DMS114 treated with DMSO at 0.1 percent for 48 hours (cell line): ENCODE data around the gene TMEM178A.

ENCODE experiments used
- DNase-seq: peaks from one replicate; lab custom pipeline; 2025; ENCODE audit not compliant: unreplicated experiment; lab: John Stamatoyannopoulos, UW

The TMEM178A gene

GRCh38 chr2:39736640-39737039 is 70.9 kb downstream of the TMEM178A start:
- DNase-seq, result no peak

DNA sequence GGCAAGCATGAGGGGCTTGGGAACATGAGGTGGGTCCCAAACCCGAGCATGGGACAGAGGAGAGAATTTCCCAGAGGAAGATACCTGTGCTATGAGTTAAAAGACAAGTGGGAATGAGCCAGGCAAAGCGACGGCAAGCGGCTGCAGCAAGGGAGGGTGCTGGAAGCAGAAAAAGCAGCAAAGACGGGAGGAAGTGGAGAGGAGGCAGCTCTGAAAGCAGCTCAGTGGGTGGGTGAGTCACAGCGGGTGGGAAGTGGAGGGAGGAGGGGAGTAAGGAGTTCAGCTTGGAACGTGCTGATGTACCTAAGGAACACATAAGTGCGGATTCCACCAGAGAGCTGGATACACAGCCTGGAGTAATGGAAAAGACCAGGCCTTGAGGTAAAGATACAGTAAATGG is 71.9 kb downstream of the TMEM178A start:
- no peak for DNase-seq

DNA sequence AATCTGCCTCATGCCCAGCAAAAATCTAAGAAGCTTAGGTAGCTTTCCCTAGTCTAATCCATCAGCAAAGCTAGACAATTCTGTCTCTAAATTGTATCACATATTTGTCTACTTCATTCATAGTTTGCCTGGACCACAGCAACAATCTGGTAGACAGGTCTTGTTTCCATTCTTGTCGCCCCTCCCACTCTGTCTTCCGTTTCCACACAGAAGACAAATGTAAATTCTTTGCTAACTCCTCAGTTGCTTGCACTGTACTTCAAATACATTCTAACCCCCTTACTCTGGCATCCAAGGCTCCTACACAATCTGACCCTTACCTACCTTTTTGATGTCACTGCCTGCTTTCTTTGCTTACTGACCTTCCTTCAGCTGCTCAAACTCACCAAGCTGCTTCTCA is 73.2 kb downstream of the TMEM178A start:
- no peak for DNase-seq

DNA sequence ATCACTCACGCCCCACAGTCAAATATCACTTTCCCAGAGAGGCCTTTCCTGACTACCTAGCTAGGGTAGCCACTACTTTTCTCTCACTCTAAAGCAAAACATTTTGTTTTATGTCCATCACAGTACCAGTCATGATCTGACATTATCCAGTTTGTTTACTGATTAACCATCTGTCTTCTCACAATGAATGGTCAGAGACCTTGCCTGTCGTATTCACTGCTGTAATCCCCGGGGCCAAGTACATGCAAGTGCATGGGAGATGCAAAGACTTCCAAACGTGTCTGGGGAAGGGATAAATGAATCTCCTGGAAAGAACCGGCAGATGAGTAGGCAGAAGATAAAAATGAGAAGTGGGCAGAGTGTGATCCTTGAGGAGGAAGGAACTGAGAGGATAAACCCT is 73.7 kb downstream of the TMEM178A start:
- DNase-seq, result no peak

DNA sequence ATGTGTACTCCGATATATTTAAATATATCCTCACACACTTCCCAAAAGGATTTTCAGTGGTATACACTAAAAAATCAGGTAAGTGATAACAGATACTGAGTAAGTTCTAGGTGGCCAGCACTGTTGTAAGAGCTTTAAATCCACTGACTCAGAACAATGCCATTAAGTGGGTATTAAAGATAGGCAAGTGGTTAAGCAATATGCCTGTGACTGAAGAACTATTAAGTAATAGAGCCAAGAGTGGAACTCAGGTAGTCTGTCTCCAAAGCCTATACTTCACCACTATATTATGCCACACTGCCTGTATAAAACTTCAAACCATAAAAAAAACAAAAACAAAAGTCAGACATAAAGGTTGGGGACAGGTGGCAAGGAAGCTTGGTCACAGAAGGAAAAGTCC is 76.2 kb downstream of the TMEM178A start:
- no peak for DNase-seq

- DNase-seq, result no peak
Measured at GRCh38 chr2:39743269-39743776, 77.6 kb downstream of the TMEM178A start.

GRCh38 chr2:39755466-39755865 is 89.7 kb downstream of the TMEM178A start:
- DNase-seq, result no peak

DNA sequence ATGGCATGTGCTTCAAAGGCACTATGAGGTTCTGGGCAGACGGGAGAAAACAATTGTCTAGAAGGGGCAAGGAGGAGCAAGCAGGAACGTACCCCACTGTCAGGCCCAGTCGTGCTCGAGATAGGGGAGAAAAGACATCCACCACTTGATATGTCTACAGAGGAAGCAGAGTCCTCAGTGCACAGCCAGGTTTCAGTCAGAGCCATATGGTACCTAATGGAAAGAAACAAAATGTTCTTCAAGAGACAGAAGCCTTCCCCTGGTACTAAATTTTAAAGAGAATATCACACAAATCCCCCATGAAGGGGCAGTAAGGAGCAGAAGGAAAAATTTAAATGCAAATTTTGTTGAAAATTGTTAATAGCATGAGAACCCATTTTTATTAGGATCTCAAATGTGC is 91.4 kb downstream of the TMEM178A start:
- DNase-seq, result no peak

DNA sequence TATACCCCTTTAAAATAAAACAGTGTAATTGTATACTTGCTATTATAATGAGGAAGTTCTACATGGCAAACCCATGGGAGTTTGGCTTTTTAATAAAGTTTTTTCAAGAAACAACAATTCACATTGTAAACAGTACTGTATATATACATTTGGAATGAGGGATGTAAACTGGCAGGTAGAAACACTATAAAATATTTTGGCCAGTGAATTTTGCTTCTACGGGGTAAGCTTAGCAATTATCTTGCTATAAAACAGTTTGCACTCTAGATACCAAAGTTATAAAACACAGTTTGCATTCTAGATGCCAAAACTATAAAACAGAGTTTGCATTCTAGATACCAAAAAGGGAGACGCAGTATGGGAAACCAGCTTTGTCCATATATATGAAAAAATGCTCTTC is 96.7 kb downstream of the TMEM178A start:
- DNase-seq, result no peak
